BE2C (cell line): Measurements from ENCODE around the gene RBMS1.

Experiments used
- DNase-seq: peaks from one replicate; pipeline ENCODE4 v3.0.0-alpha.2; 2020
- H3K27me3 ChIP-seq: fragments of 250-450 bp; sonication (Bioruptor Pico); 2 replicates; pipeline ENCODE4 v1.5.1; 2020; ENCODE audit warnings: mild to moderate bottlenecking
- H3K36me3 ChIP-seq: fragments of 250-450 bp; sonication (Bioruptor Pico); 2 replicates; pipeline ENCODE4 v1.5.1; 2020; ENCODE audit warnings: mild to moderate bottlenecking
- H3K4me1 ChIP-seq: fragments of 250-450 bp; sonication (Bioruptor Pico); 2 replicates; pipeline ENCODE4 v1.5.1; 2020
- H3K4me3 ChIP-seq: 2 replicates; pipeline ENCODE4 v1.5.1; 2011; ENCODE audit warnings: low read depth, low read length
- H3K9me3 ChIP-seq: fragments of 250-450 bp; sonication (Bioruptor Pico); 2 replicates; pipeline ENCODE4 v1.5.1; 2020
- TF ChIP-seq, protein P1 (sequence below): IDR thresholded peaks from 2 replicates; pipeline ENCODE4 v1.5.1; 2012; ENCODE audit warnings: mild to moderate bottlenecking, low read depth, low read length

RBMS1 gene

DNA sequence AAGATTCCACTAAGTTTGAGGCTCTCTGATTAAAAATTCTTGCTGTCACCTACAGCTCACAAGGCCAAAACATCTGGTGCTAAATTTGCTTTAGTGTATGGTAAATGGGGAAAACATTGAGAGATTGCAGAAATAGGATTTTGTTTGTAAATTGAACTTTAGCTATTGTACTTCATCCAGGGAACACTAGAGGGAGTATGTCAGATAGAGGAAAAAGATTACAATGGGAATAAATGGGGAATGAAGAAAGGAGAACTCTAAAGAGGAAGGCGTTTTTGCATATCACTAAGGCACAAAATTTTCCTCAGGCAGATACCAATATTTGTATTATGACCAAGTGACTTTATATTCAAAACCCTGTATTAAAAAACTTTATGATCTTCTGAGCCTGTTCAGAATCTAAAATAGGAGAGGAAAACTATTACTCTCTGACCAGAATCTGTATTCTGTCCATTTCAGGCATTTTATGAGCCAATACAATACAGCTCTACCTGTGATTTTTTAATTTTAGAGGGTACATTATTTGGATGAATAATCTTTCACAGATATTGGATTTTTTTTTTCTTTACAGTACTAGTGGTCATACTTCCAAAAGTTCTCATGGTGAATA lies 241.2 kb downstream of the RBMS1 start:
- TF ChIP-seq, protein P1, sequence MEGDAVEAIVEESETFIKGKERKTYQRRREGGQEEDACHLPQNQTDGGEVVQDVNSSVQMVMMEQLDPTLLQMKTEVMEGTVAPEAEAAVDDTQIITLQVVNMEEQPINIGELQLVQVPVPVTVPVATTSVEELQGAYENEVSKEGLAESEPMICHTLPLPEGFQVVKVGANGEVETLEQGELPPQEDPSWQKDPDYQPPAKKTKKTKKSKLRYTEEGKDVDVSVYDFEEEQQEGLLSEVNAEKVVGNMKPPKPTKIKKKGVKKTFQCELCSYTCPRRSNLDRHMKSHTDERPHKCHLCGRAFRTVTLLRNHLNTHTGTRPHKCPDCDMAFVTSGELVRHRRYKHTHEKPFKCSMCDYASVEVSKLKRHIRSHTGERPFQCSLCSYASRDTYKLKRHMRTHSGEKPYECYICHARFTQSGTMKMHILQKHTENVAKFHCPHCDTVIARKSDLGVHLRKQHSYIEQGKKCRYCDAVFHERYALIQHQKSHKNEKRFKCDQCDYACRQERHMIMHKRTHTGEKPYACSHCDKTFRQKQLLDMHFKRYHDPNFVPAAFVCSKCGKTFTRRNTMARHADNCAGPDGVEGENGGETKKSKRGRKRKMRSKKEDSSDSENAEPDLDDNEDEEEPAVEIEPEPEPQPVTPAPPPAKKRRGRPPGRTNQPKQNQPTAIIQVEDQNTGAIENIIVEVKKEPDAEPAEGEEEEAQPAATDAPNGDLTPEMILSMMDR = peak; percentile 58
- no peaks in the 10 kb centered on the region for H3K27me3 ChIP-seq
- no peaks in the 10 kb centered on the region for H3K4me1 ChIP-seq
- H3K36me3 ChIP-seq = no peaks in the 10 kb centered on the region
- H3K9me3 ChIP-seq = no peaks in the 10 kb centered on the region
- H3K4me3 ChIP-seq = no peak overlapping the region
- no peak for DNase-seq

DNA sequence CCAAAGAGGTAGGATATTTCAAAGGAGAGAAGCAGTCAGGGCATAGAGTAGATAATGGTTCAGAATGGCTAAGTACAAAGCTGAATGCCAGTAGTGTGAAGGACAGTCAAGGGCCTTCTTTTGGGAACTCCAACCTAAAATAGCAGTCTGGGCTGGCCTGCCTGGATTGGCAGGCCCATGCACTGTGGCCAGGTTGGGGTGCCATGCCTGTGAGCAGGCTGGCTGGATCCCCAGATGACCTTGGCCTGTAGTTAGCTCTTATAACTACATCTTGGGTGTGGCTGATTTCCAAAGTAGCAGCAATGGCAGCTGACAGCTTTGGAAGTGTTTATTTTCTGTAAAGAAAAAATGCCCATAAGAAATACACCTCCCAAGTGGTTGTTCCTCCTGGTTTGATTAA lies 242.0 kb downstream of the RBMS1 start:
- Histone ChIP-seq H3K4me1 (no peaks in the 10 kb centered on the region), H3K27me3 (no peaks in the 10 kb centered on the region), H3K4me3 (no peak overlapping the region), H3K9me3 (no peaks in the 10 kb centered on the region), H3K36me3 (no peaks in the 10 kb centered on the region)
- TF ChIP-seq, protein P1 = no peak
- DNase-seq = no peak

DNA sequence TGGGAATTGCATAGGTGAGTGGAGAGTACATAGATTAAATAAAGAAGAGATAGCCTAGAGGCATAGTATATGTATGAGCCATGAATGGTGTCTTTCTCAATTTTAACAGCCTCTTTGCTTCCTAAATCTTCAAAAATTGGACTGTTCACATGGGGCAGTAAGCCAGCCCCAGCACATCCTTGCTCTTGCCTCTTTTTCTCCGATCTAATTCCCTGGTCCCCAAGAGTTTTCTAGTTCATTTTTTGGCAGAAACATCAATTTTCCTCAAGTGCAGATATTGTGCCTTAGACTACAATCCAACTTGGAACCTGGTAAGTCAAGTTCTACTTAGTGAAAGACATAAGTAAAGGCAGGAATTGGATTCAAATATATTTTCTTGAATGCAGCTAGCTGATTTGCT lies 243.7 kb downstream of the RBMS1 start:
- TF ChIP-seq, protein P1 = no peak
- no peaks in the 10 kb centered on the region for H3K9me3 ChIP-seq
- no peaks in the 10 kb centered on the region for H3K4me1 ChIP-seq
- H3K27me3 ChIP-seq = no peaks in the 10 kb centered on the region
- no peak overlapping the region for H3K4me3 ChIP-seq
- no peak for DNase-seq
- H3K36me3 ChIP-seq = no peaks in the 10 kb centered on the region

DNA sequence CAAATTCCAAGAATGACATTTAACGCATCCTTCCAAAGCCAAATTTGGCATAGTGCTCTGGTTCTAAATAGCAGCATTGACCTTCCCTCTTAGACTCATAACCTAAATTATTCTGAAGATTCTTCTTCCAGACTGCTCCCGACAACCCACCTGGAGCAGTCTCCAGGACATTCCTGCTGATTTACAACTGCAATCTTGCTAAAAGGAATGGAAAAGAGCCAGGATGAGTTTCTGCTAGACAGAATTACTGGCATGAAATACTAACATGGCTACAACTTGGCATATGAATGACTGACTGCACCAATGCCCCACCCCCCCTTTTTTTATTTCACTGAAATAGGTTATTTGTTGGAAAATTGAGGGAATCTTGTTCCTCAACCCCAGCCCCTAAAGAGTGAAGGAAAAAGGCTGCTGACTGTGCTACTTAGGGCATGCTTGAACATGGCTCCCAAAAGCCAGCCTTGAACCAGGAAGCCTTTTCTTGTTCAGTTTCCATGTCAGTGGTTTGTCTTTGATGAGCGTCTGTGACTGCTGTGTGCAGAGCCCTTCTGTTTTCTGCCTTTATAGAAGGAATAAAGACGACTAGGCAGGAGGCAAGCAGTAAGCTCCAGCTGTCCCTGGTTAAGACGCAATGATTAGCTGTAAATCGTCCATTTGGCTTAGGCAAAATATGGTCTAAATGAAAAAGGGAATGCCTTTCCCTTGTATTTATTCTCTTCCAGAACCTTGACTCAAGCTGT lies 246.1 kb downstream of the RBMS1 start:
- TF ChIP-seq, protein P1 = no peak
- Histone ChIP-seq H3K9me3 (no peaks in the 10 kb centered on the region), H3K4me3 (no peak overlapping the region), H3K27me3 (no peaks in the 10 kb centered on the region), H3K36me3 (no peaks in the 10 kb centered on the region), H3K4me1 (no peaks in the 10 kb centered on the region; the same call in 1 of the 2 replicates)
- DNase-seq = no peak

DNA sequence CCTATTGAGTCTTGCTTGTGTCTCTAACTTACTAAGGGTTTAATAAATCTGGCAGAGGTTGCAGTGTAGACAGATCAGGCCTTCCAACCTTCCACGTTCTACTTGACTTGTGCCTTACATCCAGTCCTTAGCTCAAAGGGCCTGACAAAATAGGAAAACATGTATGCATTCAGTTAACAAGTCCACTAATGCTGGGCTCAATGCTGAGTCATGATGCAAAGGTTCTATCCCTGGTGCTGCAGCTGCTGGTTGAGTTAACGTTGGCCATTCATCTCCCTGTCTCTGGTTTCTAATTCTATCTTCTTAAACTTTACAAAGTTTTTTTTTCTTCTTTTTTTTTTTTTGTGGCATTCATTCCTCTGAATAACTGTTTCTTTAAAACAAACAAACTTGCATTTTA lies 247.3 kb downstream of the RBMS1 start:
- H3K9me3 ChIP-seq = no peaks in the 10 kb centered on the region
- no peaks in the 10 kb centered on the region for H3K36me3 ChIP-seq
- H3K27me3 ChIP-seq = no peaks in the 10 kb centered on the region
- TF ChIP-seq, protein P1 = no peak
- H3K4me1 ChIP-seq = no peaks in the 10 kb centered on the region; the same call in 1 of the 2 replicates
- DNase-seq = no peak
- no peak overlapping the region for H3K4me3 ChIP-seq

DNA sequence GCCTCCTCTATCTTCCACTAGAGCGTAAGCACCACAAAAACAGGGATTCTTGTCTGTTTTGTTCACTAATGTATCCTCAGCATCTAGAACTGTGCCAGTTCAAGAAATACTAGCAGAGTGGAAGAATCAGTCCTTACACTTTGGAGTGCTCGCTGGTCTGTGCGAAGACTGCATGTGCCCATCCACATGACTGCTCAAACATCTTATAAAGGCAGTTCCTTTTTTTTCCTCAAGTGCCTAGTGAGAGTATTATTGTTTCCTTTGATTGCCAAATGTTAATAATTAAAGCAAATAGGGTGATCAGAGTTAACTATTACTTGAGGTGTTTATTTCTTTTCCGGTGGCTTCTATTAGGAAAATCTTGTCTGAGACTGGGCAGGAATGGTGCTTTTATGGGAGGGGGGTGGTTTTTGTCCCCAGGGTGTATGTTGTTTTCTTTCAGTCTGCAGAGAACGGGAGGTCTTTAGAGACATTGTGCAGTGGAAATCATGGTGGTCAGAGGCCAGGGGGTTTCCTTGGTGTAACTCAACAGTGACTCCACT lies 247.9 kb downstream of the RBMS1 start:
- Histone ChIP-seq H3K36me3 (no peaks in the 10 kb centered on the region), H3K27me3 (no peaks in the 10 kb centered on the region), H3K4me1 (no peaks in the 10 kb centered on the region; the same call in 1 of the 2 replicates), H3K9me3 (no peaks in the 10 kb centered on the region), H3K4me3 (no peak overlapping the region)
- TF ChIP-seq, protein P1 = no peak
- no peak for DNase-seq
